Measurements from ENCODE around the gene ZC3H10. TPM values are rescaled to one million over a fixed set of nuclear protein-coding genes. Genes with fewer than 3 reads are reported as not detected.

ZC3H10 gene
- total and polyA plus RNA-seq, 4 donors = 1.3 to 5.2 (median 1.9) TPM

GRCh38 chr12:56163533-56164344, 45.7 kb downstream of the ZC3H10 start:
- DNase-seq (ENCODE audit: low spot score) = no peak
- H3K9me3 ChIP-seq (ENCODE audit: control insufficient read depth in 4 of 4, low read length in 3 of 4) = no peaks in the 10 kb centered on the region
- TF ChIP-seq REST (IDR thresholded peaks at IDR 0.05) = no peak
- 82% methylated on average over 11 of the region's 11 CpGs for WGBS
- no peak overlapping the region for H3K9ac ChIP-seq (ENCODE audit: low read depth in 1 of 2, low read length in 2 of 2)
- H3K27ac ChIP-seq (ENCODE audit: low read depth in 1 of 2, low read length in 2 of 2) = no peak overlapping the region
- H3K4me1 ChIP-seq (ENCODE audit: control insufficient read depth in 4 of 4, insufficient read depth in 4 of 4, low read length in 3 of 4) = peaks cover 0 to 27% (median 25%) of the 10 kb centered on the region in 4 donors
- H3K27me3 ChIP-seq (ENCODE audit: control insufficient read depth in 4 of 4, insufficient read depth in 4 of 4, low read length in 3 of 4) = no peaks in the 10 kb centered on the region
- peaks cover 27 to 68% (median 58%) of the 10 kb centered on the region in 4 donors for H3K36me3 ChIP-seq (ENCODE audit: control insufficient read depth in 4 of 4, insufficient read depth in 3 of 4, low read depth in 1 of 4, low read length in 3 of 4)
- no peak overlapping the region for H3K4me3 ChIP-seq (ENCODE audit: low read depth in 1 of 3, low read length in 3 of 3)

DNA sequence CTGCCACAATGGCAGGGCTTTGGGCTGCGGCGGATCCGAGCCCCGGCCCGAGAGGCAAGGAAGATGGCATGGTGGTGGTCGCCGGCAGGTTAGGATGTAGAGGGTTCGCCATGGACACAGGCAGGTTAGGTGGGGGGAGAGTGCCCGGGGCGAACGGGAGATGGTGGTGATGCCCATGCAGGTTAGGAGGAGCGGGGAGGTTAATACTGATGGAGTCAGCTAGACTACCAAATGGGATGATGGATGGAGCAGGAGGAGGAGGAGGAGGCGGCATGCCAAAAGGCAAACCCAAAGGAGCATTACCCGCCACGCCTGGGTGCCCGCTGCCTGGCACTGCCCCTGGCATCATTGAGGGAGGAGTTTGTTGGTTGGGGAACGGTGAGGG, 46.3 kb downstream of the ZC3H10 start:
- DNase-seq (ENCODE audit: low spot score) = no peak
- H3K27me3 ChIP-seq (ENCODE audit: control insufficient read depth in 4 of 4, insufficient read depth in 4 of 4, low read length in 3 of 4) = no peaks in the 10 kb centered on the region
- H3K9me3 ChIP-seq (ENCODE audit: control insufficient read depth in 4 of 4, low read length in 3 of 4) = no peaks in the 10 kb centered on the region
- 95% methylated on average over 17 of the region's 17 CpGs for WGBS
- TF ChIP-seq, protein P1, sequence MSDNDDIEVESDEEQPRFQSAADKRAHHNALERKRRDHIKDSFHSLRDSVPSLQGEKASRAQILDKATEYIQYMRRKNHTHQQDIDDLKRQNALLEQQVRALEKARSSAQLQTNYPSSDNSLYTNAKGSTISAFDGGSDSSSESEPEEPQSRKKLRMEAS (IDR thresholded peaks at IDR 0.05) = no peak
- no peak for TF ChIP-seq SP1 (IDR thresholded peaks at IDR 0.05)
- no peak for TF ChIP-seq TAF1 (conservative IDR thresholded peaks at IDR 0.05)
- TF ChIP-seq ATF3 (IDR thresholded peaks at IDR 0.05) = no peak
- no peak for TF ChIP-seq FOXA1 (IDR thresholded peaks at IDR 0.05)
- no peak for TF ChIP-seq RAD21 (IDR thresholded peaks at IDR 0.05)
- TF ChIP-seq GABPA (IDR thresholded peaks at IDR 0.05 in 1 of 2, conservative IDR thresholded peaks at IDR 0.05 in 1 of 2) = no peak
- TF ChIP-seq FOXA2 (IDR thresholded peaks at IDR 0.05) = no peak
- TF ChIP-seq HNF4G (IDR thresholded peaks at IDR 0.05) = no peak
- TF ChIP-seq YY1 (IDR thresholded peaks at IDR 0.05) = no peak
- TF ChIP-seq NR2F2 (IDR thresholded peaks at IDR 0.05) = no peak
- no peak for TF ChIP-seq CTCF (IDR thresholded peaks at IDR 0.05; ENCODE audit: low read depth, low read length, missing input control)
- TF ChIP-seq JUND (IDR thresholded peaks at IDR 0.05) = no peak
- TF ChIP-seq ZBTB33 (IDR thresholded peaks at IDR 0.05) = no peak
- no peak for TF ChIP-seq REST (IDR thresholded peaks at IDR 0.05)
- TF ChIP-seq HNF4A (conservative IDR thresholded peaks at IDR 0.05) = no peak
- no peak overlapping the region for H3K4me3 ChIP-seq (ENCODE audit: low read depth in 1 of 3, low read length in 3 of 3)
- no peak overlapping the region for H3K27ac ChIP-seq (ENCODE audit: low read depth in 1 of 2, low read length in 2 of 2)
- peaks cover 0 to 21% (median 20%) of the 10 kb centered on the region in 4 donors for H3K4me1 ChIP-seq (ENCODE audit: control insufficient read depth in 4 of 4, insufficient read depth in 4 of 4, low read length in 3 of 4)
- no peak overlapping the region for H3K9ac ChIP-seq (ENCODE audit: low read depth in 1 of 2, low read length in 2 of 2)
- peaks cover 28 to 72% (median 62%) of the 10 kb centered on the region in 4 donors for H3K36me3 ChIP-seq (ENCODE audit: control insufficient read depth in 4 of 4, insufficient read depth in 3 of 4, low read depth in 1 of 4, low read length in 3 of 4)

Data from liver (tissue), 9 donors.